ENCODE data around the gene KCNK4. TPM values are rescaled to one million over a fixed set of nuclear protein-coding genes. Genes with fewer than 3 reads are reported as not detected.
A peak's percentile ranks its signal among the peaks of the same experiment; 100 is the strongest.

KCNK4 gene
- total and polyA plus RNA-seq, 2 donors from 2014 or later: not detected

DNA sequence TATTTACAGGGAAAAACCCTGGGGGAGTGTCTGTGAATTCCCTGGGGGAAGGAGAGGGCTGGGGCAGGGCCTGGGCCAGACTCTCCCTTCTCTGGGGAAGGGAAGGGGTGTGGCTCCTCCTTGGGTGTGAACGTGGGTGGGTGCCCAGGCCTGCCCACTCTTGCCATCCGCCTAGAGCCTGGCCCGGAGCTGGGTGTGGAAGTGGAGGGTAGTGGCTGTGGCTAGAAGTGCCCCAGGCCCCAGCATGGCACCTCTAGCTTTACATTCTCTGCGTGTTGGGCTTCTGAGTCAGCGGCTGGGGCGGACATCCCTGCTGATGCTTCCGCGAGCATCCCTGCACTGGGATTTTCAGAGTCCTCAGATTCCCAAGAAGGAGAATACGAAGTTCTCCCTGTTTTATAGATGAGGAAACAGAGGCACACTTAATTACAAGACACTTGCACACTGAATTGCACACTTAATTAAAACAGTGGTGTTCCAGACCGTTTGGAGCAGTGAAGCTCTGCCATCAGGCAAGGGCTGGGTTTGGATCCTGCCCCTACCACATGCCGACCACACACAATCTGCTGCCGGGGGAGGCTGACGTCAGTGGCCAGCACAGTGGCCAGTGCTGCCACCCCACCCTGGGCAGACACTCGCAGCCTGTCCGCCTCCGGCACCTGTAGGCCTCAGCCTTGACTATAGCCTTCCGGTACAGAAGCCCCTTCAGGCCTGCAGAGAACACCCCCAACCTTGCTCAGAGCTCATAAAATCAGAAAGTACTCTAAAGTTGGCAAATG, 14.3 kb upstream of the KCNK4 start:
- intact Hi-C loops (cut with DNase I): no loop called here
- TF ChIP-seq, protein P1, sequence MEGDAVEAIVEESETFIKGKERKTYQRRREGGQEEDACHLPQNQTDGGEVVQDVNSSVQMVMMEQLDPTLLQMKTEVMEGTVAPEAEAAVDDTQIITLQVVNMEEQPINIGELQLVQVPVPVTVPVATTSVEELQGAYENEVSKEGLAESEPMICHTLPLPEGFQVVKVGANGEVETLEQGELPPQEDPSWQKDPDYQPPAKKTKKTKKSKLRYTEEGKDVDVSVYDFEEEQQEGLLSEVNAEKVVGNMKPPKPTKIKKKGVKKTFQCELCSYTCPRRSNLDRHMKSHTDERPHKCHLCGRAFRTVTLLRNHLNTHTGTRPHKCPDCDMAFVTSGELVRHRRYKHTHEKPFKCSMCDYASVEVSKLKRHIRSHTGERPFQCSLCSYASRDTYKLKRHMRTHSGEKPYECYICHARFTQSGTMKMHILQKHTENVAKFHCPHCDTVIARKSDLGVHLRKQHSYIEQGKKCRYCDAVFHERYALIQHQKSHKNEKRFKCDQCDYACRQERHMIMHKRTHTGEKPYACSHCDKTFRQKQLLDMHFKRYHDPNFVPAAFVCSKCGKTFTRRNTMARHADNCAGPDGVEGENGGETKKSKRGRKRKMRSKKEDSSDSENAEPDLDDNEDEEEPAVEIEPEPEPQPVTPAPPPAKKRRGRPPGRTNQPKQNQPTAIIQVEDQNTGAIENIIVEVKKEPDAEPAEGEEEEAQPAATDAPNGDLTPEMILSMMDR (IDR thresholded peaks at IDR 0.05; ENCODE audit: borderline replicate concordance, extremely low read depth, insufficient read depth): no peak
- Histone ChIP-seq H3K27ac (ENCODE audit: low read depth in 2 of 2, low read length in 2 of 2) (no peak overlapping the region), H3K4me3 (ENCODE audit: low read length in 3 of 3) (no peak overlapping the region), H3K27me3 (ENCODE audit: control insufficient read depth, insufficient read depth, low read length) (no peaks in the 10 kb centered on the region), H3K4me1 (ENCODE audit: control insufficient read depth in 2 of 3, insufficient read depth in 2 of 3, low read depth in 1 of 3, low read length in 3 of 3) (peaks cover 0 to 2% (median 0%) of the 10 kb centered on the region in 3 donors), H3K9me3 (ENCODE audit: control insufficient read depth in 2 of 3, insufficient read depth in 1 of 3, low read length in 3 of 3) (no peaks in the 10 kb centered on the region), H3K36me3 (ENCODE audit: control insufficient read depth in 2 of 3, insufficient read depth in 3 of 3, low read length in 3 of 3) (peaks cover 0 to 4% (median 2%) of the 10 kb centered on the region in 3 donors), H3K9ac (ENCODE audit: low read length in 3 of 3) (no peak overlapping the region)
- no peak for DNase-seq
- FAIRE-seq: no peak

DNA sequence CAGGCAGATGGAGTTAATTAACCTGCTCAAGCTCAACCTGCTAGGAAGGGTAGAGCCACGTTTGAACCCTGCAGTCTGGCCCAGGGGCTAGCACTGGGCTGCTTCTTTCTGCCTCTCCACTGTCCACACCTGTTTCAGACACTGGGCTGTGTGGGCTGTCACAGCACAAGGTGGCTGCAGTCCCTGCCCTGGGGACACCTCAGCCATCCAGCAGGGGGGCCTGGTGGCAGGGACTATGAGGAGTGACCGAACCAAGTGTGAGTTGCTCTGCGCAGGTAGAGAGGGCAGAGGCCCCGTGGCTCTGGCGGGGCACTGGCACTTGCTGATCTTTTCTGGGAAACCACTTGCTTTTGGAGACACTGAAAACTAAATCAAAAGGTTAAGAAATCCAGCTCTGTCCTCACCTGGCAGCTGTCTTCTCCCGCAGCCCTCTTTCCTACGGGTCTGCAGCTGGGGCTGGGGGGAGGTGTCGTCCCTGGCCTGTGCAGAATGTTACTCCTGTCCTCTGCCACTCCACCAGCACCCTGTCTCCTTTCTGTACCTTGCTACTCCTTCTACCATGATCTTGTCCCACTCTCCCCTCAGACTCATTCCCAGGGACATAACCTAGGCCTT, 12.4 kb upstream of the KCNK4 start:
- DNase-seq (peak in 1 of 5 donors; percentile 60), FAIRE-seq (no peak)
- intact Hi-C loops (cut with DNase I): no loop called here
- Histone ChIP-seq H3K9ac (ENCODE audit: low read length in 3 of 3) (no peak overlapping the region), H3K4me3 (ENCODE audit: low read length in 3 of 3) (no peak overlapping the region), H3K27ac (ENCODE audit: low read depth in 2 of 2, low read length in 2 of 2) (no peak overlapping the region), H3K27me3 (ENCODE audit: control insufficient read depth, insufficient read depth, low read length) (no peaks in the 10 kb centered on the region), H3K36me3 (ENCODE audit: control insufficient read depth in 2 of 3, insufficient read depth in 3 of 3, low read length in 3 of 3) (peaks cover 0 to 4% (median 0%) of the 10 kb centered on the region in 3 donors), H3K9me3 (ENCODE audit: control insufficient read depth in 2 of 3, insufficient read depth in 1 of 3, low read length in 3 of 3) (no peaks in the 10 kb centered on the region), H3K4me1 (ENCODE audit: control insufficient read depth in 2 of 3, insufficient read depth in 2 of 3, low read depth in 1 of 3, low read length in 3 of 3) (peaks cover 0 to 5% (median 4%) of the 10 kb centered on the region in 3 donors)
- TF ChIP-seq, protein P1 (IDR thresholded peaks at IDR 0.05; ENCODE audit: borderline replicate concordance, extremely low read depth, insufficient read depth): no peak

- Histone ChIP-seq H3K9me3 (ENCODE audit: control insufficient read depth in 2 of 3, insufficient read depth in 1 of 3, low read length in 3 of 3) (no peaks in the 10 kb centered on the region), H3K4me1 (ENCODE audit: control insufficient read depth in 2 of 3, insufficient read depth in 2 of 3, low read depth in 1 of 3, low read length in 3 of 3) (peaks cover 0 to 17% (median 4%) of the 10 kb centered on the region in 3 donors), H3K9ac (ENCODE audit: low read length in 3 of 3) (no peak overlapping the region), H3K27ac (ENCODE audit: low read depth in 2 of 2, low read length in 2 of 2) (no peak overlapping the region), H3K27me3 (ENCODE audit: control insufficient read depth, insufficient read depth, low read length) (no peaks in the 10 kb centered on the region), H3K36me3 (ENCODE audit: control insufficient read depth in 2 of 3, insufficient read depth in 3 of 3, low read length in 3 of 3) (peaks cover 0 to under 1% (median 0%) of the 10 kb centered on the region in 3 donors), H3K4me3 (ENCODE audit: low read length in 3 of 3) (no peak overlapping the region)
- intact Hi-C loops (cut with DNase I): no loop called here
- no peak for DNase-seq
- no peak for FAIRE-seq
- TF ChIP-seq, protein P1 (IDR thresholded peaks at IDR 0.05; ENCODE audit: borderline replicate concordance, extremely low read depth, insufficient read depth): no peak
These were observed 8.9 kb upstream of the KCNK4 start for GRCh38 chr11:64281957-64282770.

Measured in kidney (tissue), 14 donors.